ENCODE results near the gene CLPSL2. TPM values are rescaled to one million over a fixed set of nuclear protein-coding genes. Genes with fewer than 3 reads are reported as not detected.

Gene CLPSL2
- total RNA-seq, 1 donor from 2014 or later = not detected

Other genes with a start within 250 kb of the CLPSL2 start
- 78.9 and 83.2 TPM in 2 replicates for gene FKBP5, start 87.7 kb upstream of the CLPSL2 start, total RNA-seq
- 0.86 and 0.91 TPM in 2 replicates for gene ARMC12, start 39.6 kb upstream of the CLPSL2 start, total RNA-seq
- not detected in 2 replicates for gene CLPSL1, start 4.4 kb downstream of the CLPSL2 start, total RNA-seq
- not detected in 2 replicates for gene CLPS, start 20.7 kb downstream of the CLPSL2 start, total RNA-seq
- gene LHFPL5, start 28.8 kb downstream of the CLPSL2 start, total RNA-seq = not detected in 2 replicates
- gene SRPK1, start 144.5 kb downstream of the CLPSL2 start, total RNA-seq = 89.4 and 94.3 TPM in 2 replicates
- not detected in 2 replicates for gene SLC26A8, start 248.0 kb downstream of the CLPSL2 start, total RNA-seq

Measured in T-helper 2 cell treated with Interferon-gamma antibody and Interleukin-4, amounts not matched to agents 100 ng/mL and 5 ng/mL, for 36 hours (primary cell).